Amygdala (tissue), 56 donors: ENCODE measurements around the gene HBD.
"Not testable (repeated sequence)": the region's sequence is repeated elsewhere in the genome, so short reads cannot be mapped to it uniquely, and the experiment has no call there.

Experiments
- DNase-seq, 56 donors: peaks; one replicate each; lab custom pipeline; 2025; lab: John Stamatoyannopoulos, UW

The HBD gene

DNA sequence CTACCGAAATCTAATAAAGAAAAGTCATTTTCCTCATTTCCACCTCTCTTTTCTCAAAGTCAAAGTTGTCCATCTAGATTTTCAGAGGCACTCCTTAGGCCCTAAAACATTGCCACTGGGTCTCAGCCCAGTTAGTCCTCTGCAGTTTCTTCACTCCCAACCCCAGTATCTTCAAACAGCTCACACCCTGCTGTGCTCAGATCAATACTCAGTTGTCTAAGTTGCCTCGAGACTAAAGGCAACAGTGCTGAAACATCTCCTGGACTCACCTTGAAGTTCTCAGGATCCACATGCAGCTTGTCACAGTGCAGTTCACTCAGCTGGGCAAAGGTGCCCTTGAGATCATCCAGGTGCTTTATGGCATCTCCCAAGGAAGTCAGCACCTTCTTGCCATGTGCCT lies 19.7 kb upstream of the HBD start:
- DNase-seq = not testable (repeated sequence)

DNA sequence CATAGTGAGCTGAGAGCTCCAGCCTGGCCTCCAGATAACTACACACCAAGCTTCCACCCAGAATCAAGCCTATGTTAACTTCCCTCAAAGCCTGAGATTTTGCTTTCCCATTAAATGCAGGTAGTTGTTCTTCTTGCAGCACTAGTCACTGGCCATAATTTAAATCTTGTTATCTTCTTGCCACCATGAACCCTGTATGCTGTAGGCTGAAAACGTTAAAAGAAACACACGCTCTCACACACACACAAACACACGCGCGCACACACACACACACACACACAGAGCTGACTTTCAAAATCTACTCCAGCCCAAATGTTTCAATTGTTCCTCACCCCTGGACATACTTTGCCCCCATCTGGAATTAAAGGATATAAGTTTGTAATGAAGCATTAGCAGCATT lies 19.2 kb upstream of the HBD start:
- not testable (repeated sequence) for DNase-seq

DNA sequence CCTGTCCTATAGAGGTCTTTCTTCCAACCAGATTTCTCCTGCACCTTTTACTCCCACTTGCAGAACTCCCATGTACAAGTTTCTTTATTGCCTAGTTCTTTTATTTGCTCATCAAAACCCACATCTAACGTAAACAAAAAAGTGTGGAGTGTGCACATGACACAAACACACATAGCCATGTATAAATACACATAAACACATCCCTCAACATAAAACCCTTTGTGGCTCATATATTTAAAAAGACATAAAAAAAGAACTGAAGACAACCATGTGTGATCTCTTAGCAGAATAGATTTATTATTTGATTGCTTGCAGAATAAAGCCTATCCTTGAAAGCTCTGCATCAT lies 18.6 kb upstream of the HBD start:
- DNase-seq = no peak

DNA sequence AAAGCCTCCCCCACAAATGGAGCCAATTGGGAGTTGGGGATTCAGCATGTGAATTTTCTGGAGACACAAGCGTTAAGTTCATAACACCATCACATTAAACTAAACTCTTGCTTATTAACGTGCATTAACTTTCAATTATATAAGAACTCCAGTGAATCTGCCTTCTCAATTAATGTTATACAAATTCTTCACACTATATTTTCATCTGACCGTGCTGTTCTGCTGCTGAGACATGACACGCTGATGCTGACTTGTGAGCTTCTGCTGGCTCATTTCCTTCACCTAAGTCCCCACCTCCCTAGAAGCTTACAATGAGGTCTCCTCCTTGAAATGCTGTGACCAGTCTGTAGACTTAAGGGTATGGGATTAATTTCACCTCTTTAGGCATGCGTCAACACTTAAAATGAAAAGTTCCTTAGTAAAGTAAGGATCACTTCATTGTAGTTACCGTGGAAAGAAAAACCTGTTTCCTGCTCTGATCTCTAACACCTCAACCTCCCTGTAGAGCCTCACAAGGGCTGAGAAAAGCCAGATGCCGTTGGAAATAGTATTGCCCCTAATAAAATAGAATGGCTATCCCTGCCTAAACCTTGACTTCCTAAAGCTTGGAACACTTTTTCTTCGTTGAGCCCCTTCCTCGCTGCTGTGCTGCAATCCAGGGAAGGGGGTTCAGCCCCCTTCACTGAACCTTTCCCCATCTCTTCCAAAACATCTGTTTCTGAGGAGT lies 18.1 kb upstream of the HBD start:
- DNase-seq = no peak

DNA sequence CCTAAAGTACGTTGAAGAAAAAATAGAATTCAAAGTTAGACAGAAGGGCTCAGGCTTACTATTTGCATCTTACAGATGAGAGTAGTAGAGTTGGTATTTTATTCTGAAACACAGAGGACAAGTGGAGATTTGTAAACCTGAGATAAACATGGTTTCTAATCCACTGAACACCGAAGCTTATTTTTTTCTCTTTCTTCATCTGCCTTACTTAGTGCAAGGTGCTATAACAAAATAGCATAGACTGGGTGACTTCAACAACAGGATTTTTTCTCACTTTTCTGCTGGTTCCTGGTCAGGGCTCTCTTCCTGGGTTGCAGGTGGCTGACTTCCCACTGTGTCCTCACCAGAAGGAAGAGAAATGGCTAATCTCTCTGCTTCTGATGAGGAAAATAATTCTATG lies 17.5 kb upstream of the HBD start:
- DNase-seq = no peak

DNA sequence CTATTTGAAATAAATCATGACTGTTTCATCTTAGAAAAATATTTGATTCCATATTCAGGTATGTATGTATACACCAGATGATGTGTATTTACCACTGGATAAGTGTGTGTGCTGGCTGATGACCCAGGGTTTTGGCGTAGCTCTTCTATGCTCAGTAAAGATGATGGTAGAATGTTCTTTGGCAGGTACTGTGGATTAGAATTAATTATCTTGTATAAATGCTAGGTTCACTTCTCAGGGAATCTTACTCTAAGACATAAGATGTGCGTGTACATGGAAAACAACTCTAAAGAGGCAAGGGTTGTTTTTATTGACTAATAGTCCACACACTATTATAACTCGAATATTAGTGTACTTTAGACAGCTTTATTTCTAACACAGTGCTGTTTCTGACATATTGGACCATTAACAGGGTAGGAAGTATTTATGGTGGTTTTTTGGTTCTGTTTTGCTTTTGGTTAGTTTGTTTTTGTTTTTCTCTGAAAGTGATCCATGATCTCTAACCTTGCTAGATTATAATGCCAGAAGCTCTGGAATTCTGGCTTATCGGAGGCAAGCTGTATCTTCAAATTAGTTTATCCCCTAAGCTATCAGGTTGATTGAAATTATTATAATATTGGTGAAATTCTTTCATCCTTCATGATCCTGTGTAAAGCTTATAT lies 16.4 kb upstream of the HBD start:
- DNase-seq = no peak

DNA sequence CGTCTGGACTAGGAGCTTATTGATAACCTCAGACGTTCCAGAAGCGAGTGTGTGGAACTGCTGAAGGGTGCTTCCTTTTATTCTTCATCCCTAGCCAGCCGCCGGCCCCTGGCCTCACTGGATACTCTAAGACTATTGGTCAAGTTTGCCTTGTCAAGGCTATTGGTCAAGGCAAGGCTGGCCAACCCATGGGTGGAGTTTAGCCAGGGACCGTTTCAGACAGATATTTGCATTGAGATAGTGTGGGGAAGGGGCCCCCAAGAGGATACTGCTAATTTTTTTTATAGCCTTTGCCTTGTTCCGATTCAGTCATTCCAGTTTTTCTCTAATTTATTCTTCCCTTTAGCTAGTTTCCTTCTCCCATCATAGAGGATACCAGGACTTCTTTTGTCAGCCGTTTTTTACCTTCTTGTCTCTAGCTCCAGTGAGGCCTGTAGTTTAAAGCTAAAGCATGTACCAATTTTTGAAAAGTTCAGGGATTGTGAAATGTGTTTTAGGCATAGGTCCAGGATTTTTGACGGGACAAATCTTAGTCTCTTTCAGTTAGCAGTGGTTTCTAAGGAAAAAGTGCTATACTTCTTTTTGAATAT lies 15.6 kb upstream of the HBD start, which contains the start of gene HBG1:
TSS of gene HBG1 (minus strand) at position 51 of the 590 bp plus-strand sequence. CDS start 53 bp downstream, outside the sequence.
- not testable (repeated sequence) for DNase-seq

DNA sequence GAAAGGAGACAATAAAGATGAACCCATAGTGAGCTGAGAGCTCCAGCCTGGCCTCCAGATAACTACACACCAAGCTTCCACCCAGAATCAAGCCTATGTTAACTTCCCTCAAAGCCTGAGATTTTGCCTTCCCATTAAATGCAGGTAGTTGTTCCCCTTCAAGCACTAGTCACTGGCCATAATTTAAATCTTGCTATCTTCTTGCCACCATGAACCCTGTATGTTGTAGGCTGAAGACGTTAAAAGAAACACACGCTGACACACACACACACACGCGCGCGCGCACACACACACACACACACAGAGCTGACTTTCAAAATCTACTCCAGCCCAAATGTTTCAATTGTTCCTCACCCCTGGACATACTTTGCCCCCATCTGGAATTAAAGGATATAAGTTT lies 14.2 kb upstream of the HBD start:
- not testable (repeated sequence) for DNase-seq

DNA sequence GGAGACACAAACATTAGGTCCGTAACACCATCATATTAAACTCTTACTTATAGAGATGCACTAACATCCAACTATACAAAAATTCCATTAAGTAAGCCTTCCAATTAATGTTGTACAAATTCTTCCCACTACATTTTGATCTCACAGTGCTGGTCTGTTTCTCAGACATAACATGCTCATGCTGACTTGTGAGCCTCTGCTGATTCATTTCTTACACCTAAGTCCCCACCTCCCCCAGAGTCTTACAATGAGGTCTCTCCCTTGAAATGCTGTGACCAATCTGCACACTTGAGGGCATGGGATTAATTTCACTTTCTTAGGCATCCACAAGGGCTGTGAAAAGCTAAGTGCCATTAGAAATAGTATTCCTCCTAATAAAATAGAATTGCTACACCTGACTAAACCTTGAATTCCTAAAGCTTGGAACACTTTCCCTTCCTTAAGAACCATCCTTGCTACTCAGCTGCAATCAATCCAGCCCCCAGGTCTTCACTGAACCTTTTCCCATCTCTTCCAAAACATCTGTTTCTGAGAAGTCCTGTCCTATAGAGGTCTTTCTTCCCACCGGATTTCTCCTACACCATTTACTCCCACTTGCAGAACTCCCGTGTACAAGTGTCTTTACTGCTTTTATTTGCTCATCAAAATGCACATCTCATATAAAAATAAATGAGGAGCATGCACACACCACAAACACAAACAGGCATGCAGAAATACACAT lies 13.3 kb upstream of the HBD start:
- no peak for DNase-seq

DNA sequence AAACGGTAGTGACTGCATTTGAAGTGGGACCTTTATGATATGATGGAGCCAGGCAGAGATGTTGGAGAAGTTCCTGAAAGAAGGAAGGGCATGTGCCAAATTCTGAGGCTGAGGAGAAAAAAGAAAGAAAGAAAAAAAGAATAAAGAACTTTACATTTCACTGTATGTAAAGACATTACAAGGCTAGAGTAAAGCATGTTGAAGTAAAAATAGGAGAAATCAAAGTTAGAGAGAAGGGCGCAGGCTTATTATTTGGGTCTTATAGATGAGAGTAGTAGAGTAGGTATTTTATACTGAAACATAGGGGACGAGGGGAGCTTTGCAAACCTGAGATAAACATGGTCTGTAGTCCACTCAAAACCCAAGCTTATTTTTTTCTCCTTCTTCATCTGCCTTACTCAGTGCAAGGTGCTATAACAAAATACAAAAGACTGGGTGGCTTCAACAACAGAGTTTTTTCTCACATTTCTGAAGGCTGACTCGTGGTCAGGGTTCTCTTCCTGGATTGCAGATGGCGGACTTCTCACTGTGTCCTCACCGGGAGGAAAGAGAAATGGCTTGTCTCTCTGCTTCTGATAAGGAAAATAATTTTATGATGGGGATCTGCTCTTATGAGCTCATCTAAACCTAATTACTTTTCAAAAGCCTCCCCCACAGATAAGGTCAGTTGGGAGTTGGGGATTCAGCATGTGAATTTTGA lies 12.6 kb upstream of the HBD start:
- DNase-seq = no peak

DNA sequence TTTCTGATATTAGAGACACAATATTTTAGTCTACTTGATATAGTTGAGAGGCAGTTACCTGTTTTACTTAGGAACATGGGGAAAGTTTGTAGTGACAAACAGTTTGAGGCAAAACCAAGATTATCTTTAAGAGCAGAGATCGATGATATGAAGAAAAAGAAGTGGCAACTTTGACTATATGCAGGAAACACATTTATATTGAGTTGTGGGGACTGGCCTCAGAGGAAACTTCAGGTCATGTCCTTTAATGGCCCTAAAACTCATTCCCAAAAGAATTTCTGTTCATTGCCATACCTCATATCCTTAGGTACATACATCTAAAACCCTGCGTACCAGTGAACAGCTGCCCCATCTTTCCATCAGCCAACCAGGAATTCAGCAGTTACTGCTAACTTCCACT lies 10.9 kb upstream of the HBD start:
- DNase-seq = no peak

DNA sequence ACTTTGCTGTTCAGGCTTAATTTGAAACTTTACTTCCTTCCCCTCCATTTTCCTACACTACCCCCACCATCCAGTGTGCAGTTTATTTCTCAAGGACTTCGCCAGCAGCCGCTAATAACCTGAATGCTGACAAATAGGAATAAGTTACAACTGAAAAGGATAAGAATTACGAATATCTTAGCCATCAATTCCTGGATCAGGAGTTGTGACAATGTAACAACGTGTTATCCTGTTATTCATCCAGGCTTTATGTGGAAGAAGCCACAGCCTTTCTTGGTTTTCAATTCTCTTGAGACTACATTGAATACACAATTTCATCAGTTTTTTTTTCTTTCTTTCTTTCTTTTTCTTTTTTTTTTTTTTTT lies 9.5 kb upstream of the HBD start:
- no peak for DNase-seq

DNA sequence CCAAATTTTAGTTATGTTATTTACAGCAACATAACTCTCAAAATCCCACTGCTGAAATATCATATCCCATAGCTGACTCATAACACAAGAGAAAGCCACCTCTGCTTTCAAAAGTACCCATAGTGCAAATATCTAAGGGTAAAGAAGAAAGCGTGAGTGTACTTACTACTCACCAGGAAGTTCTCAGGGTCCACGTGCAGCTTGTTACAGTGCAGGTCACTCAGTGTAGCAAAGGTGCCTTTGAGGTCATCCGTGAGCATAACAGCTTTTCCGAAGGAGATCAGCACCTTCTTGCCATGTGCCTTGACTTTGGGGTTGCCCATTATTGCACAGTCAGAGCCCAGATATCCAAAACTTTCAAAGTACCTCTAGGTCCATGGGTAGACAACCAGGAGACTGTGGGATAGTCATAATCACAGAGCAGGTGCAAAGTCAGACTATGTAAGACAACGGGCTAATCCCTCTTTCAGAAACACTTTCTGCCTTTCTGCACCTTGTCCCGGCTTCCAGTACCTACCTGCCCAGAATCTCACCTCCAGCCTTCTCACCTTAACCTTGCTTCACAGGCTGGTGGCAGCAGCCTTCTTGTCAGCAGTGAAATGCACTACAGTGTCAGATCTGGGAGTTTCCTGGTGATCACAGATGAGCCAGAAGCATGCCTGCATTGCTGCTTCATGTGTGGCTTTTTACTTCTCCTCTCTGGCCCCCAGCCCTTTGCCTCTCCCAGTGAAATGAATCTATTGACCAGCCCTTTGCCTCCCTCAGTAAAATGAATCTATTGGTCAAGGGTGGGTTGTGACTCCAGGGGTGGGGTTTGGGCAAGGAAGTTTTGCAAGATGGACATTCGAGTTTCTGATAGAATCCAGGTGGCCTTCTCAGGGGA lies 8.9 kb upstream of the HBD start:
- no peak for DNase-seq

DNA sequence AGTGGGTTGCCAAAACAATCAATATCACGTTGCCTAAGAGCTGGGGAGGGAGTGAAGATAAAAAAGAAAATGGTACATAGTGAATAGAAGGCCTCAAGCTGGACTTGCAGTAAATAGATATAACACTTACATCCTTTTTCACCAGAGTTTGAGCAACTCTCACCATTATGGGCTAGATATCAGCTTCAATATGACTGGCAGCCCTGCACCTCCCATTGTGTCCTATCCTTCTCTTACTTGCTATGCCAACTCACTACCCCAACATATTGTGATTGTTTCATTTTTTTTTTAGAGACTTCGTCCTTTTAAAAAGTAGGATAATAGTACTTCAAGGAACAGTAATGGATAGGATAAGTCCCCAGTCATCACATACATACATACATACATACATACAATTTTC lies 7.9 kb upstream of the HBD start:
- DNase-seq = no peak

DNA sequence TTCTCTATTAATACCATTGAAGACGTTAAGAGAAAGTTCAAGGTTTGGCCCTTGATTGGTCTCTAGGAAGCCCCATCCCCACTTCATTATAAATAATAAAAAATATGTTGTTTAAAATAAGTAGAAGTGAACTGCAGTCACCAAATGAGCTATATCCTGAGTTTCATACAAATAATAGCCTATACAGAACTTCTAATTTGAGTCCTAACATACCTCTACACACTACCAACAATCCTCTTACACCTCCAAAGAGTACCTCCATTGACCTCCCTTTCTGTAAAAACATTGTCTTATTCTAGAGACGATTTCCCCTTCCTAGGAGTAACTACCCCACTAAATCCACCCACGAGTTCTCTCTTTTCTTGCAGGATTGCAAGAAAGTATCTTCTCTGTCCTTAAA lies 7.2 kb upstream of the HBD start:
- DNase-seq = no peak

DNA sequence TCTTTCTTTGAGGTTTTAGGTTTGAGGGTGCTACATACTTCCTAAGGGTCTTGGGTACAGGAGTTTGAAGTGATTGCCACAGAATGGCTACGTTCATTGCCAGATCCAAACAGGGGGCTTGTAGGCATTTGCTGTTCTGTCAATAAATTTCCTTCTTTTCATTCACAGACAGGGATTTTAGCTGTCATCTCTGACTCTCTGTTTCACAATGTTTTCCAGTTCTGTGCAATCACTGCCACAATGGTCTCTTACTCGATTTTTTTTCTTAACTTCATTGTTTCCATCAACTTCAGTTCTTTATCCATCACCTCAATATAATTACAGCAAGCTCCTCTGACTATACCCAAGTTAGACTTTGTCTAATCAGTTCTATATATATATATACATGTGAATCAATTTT lies 6.2 kb upstream of the HBD start:
- DNase-seq = no peak

DNA sequence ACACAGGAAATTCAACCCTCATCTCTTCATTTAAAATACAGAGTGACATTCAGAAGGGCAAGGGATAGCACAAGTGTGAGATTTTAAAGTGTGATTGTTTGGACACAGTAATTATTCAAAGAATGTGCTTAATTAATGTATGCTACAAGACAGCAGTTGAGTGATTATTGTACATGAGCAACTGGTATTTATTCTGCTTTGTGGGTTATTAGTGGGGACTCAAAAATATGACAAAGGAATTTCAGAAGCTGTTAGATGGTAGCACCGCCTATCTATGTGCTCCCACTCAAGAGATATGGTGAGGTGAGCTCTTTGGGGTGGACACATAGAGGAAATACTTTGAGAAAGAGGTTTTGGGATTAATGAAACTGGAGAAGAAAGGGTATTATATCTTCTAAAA lies 5.8 kb upstream of the HBD start:
- no peak for DNase-seq

DNA sequence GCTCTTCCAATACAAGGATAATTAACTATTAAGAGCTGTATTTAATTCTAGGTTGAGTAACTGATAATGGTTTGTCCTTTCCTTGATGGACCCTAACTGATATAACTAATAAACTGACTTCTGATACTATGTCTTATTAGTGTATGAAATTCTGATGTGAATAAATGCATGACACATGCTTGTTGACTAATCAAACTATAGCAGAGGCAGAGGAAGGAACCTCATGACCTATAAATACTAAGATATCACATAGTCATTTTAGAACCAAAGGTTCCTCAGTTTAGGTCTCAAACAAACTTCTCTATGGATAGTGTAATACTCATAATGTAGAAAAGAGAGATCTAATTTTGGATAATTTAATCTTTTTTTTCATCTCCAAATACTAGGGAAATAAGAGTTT lies 4.8 kb upstream of the HBD start:
- DNase-seq = no peak

DNA sequence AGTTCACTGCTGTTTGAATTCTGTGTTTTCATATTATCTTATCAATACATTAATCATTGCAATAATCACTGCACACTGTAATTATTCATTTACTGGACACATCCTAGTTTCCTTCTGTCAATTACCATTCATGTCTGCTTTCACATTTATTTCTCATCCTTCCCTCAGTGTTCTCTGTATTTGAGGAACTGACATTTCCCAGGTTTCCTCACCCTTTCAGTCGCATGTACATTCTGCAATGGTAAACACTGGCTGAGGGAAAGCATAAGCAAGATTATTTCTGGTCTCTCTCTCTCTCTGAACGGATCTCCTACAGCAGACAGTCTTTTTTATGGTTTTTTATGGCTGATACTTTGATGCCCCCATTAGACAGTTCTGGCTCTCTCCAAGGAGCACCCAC lies 4.2 kb upstream of the HBD start:
- DNase-seq = no peak

DNA sequence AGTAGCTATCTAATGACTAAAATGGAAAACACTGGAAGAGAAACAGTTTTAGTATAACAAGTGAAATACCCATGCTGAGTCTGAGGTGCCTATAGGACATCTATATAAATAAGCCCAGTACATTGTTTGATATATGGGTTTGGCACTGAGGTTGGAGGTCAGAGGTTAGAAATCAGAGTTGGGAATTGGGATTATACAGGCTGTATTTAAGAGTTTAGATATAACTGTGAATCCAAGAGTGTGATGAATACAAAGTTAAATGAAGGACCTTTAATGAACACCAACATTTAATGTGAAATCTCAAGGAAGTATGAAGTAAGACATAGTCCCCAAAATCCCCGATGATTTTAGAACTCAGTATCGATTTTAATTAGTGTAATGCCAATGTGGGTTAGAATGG lies 3.1 kb upstream of the HBD start:
- no peak for DNase-seq
